D341Med (cell line): Measurements from ENCODE around the gene KAZN.

Experiments
- DNase-seq: peaks from one replicate; pipeline ENCODE4 v3.0.0; 2012; ENCODE audit warnings: low spot score

Gene KAZN

DNA sequence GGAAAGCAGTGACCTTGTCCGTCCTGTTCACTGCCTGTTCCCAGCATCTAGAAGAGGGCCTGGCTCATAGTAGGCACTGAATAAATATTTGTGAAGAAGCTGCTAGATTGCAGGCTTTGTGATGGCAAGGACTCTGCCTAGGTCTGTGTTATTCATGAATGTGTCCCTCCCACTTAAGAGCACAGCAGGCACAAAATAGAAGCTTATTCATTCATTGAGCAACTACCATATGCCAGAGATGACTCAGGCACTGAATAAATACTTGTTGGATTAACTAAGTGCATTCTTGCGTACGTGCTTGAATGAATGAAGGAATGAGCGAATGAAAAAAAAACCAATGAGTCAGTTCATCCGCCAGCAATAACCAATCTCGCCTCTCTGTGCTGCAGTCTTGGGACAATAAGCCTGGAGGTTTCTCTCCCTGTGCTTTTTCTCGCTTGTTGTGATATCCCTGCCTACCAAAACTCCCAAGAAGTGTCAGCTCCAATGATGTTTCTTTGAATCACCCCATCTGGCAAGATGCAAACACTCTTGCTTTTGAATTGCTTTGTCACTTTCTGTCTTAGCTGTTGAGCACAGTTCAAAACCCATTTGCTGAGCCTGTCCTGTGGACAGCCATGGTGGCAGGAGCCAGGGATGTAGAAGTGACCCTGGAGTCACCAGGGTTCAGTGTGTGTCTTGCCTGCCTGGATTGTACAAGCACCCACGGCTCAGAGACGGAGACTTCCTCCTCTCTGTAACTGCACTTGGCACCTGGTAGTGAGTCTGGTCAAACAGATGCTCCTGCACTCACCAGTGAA lies 143.9 kb downstream of the KAZN start:
- DNase-seq = no peak

DNA sequence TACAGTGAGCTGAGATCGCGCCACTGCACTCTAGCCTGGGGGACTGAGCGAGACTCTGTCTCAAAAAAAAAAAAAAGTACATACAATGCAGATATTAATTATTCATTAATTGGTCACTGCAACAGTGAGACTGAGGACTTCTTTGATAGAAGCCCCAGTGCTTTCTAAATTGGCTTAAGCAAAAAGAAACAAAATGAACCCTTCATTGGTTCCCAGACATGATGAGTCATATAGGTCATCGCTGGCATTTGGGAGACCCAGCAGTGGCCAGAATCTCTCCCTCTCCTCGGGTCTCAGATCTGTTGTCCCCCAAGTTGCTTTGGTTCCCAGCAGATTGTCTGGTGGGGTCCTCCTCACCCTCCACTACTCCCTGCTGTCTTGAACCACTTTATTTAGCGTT lies 144.9 kb downstream of the KAZN start:
- DNase-seq = no peak

DNA sequence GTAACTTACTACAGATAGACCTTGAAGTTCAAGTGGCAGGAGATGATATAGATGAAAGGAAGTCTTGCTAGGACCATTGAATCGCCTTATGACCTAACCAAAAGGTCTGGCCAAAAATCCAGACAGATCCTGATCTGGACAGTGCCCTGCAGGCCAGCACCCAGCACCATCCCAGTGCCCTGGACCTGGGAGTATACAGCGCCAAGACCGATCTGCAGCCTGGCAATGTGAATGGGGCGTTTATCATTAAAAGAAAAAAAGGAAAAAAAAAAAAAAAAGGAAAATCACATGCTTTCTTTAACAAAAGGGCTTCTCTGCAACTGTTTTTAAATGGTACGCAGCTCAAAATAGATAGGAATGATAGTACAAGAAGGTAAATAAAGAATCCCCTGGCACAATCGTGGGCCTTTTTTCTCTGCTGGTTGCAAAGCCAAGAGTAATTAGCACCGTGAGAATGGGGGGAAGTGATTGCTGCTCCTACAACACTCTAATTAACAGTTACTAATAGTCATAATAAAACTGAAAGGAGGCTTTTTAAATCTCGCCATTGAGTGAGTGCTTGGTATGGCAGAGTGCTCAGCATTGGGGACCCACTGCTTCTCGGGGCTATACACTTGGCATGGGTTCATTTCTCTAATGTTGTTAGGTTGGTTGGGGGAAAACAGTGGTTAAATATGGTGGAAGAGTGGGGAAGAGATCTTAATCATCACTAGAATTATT lies 146.7 kb downstream of the KAZN start:
- DNase-seq = no peak

DNA sequence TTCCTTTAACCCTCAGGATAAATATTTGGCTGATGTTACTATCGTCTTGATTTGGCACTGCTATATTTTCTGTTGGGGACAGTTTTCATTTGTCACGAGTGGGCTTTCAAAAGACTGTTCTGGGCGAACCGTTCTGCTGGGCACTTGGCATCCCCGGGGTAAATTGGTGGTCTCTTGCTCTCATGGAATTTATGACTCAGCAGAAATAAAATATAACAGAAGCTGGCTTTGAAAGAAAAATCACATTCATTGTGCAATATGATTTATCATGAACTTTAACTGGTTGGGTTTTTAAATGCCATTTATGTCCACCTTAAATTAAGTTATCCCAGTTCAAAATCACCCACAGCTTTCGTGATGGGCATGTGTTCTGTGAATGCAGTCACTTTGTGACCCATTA lies 147.3 kb downstream of the KAZN start:
- DNase-seq = no peak

DNA sequence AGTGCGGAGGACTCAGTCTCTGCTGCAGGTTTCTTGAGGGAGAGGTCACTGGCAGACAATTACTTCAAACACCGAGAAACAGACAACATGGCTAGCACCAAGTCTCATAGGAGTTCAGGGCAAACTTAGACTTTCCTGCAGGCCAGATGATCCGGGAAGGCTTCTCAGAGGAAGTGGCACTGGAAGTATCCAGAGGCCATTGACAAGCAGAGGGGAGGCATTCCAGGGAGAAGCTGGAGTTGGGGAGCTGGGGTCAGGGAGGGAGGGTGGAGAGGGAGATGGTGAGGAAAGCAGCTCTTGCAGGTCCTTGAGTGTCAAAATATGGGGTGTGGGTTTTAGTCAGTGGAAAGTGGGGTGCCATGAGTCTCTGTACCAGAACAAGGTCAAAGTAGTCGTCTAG lies 147.9 kb downstream of the KAZN start:
- no peak for DNase-seq

DNA sequence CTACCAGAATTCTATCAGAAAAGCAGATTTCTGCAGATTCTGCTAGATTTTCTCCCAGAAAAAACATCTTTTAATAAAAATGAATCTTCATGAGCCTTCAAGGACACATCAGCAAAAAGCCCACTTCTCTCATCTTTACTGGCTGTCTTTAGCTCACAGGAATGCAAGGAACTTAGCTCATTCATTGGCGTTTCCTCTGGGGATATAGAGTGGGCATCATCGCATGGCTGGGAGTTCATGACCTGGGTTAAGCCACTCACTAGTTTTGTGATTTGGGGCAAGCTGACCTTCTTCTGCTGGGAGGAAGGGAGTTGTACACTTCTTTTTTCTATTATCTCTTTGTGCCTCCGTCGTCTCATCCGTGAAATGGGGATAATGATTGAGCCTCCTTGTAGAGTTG lies 149.7 kb downstream of the KAZN start:
- DNase-seq = no peak

DNA sequence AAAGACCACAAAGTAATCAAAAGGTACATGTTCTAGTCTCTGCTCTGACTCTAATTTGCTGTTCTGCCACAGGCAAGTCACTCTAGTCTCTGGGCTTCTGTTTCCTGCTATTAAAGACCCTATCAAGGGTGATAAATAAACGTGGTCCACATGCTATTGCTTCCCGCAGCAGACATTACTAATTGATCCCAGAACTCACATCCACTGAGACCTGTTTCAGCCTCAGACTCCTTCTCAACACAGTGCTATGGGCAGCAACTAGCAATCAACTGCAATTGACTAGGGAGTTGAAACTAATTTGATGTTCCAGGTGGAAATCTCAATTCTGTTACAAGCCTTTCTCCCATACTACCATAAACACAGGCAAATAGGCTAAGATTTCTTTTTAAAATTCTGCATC lies 150.5 kb downstream of the KAZN start:
- DNase-seq = no peak

DNA sequence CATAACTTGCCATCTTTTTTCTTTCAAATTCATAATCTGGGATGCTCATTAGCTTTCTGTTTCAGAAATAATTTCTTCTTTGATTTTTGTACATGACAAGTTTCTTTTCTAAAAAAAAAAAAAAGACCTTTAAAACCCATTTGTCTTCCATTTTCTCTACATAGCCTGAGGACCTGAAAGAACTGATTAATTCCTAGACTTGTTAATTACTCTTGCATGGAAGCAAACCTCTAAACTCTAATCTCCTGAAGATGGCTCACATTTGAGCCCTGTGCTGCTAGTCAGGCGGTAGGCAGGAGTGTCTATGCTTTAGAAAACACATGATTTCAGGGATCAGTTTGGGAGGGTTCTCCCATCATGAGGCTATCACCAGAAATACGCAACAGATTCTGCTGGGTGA lies 152.0 kb downstream of the KAZN start:
- no peak for DNase-seq

DNA sequence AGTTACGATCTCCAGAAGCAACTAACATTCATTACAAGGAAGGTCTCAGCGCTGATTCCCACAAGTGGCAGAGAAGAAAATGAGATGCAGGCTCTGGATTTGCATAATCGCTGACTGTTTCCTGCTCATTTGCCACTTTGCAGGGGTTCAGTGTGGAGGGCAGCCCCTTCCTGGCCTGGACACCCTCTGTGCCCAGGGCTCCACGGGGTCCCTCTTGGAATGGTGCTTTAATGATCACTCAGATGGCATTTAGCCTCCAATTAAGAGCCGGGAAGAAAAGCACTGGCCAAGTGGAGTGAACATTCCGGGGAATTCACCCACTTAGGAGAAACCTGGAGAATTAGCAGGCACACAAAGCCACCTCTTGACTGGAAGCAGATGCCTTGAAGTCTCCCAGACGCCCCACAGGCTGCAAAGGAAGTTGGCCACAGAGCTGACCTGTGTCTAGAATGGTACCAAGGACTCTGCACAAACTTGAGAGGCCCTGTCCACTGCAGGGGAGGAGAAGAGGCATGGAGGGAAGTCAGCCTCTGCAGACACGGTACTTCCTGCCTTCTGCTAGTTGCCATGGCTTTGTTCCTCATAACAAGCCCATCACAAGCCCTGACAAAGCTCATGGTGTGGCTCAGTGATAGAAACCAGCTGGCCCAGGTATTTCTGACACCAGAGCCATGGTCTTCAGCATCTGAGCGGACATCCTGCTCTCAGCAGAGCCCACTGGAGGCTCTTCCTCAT lies 157.2 kb downstream of the KAZN start:
- no peak for DNase-seq

DNA sequence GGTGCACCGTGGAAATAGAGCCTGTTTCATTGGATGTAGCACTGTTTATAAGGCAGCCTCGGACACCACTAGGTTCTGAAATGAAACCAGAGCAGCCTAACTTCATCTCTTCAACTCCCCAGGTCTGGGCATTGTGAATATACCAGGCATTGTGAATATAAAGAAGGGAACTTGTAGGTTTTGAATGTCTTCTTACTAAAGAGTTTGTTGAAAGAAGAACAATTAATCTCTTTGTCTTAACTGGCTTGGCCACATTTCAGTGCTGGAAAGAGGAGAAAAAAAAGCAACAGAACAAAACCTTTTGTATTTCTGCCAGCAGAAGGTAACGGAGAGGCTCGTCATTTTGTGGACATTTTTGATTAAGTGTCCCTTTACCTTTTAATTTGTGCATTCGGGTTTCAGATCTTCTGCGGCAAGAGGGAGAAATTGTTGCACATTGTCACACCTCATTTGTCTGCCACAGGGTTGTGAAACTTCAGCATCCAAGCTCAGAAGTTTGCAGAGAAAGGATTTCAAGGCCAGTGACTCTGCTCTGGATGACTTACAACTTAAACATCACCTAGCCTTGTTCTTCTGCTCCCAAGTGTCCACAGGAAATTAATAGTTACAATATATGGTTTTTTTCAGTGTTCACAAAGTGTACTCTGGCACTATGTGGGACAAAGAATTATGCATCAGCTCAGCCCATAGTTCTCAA lies 158.3 kb downstream of the KAZN start:
- no peak for DNase-seq

DNA sequence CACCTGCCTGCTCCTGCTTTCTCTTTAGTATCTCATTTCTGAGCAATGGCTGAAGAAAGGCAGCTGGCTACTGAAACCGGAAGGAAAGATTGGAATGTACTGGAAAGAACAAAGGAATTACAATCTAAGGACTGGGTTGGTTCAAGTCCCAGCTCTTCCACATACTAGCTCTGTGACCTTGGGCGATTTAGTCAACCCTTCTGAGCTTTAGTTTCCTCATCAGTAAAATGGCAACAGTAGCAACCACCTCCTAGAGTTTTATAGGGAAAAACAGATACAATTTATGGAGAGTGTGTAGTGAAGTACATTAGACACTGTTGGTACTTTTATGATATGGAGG lies 158.8 kb downstream of the KAZN start:
- no peak for DNase-seq

DNA sequence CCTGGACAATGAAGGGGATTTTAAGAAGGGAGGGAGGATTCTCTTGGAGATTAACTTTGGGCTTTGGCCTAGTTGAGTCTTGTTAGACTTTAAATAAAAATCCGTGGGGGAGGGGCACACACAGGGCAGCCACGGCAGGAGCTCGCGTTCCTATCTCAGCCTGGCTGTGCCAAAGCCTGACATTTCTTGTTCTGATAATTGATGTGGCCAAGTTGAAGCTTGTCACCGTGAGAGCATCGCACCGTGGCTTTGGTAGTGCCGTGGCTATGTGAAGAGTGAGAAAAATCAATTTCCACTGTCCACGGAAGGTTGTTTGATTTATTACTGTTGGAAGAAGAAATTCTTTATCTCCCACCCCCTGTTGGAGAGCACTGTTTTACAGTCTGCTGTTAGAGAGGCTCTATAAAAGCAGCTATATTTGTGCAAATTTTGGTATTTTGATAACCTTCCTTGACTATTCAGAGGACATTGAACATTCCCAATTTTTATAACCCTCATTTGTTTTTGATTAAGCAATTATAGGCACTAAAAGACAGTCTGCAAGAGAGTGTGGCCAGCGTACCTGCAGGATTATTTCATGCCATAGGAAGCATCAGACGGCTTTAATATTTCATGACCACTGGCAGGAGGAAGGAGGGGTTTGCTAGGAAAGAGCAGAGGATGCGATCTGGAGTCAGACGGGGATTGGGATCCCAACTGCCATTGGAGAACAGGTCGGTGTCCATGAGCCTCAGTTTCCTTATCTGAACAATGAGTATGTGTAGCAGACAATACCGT lies 160.7 kb downstream of the KAZN start:
- no peak for DNase-seq

DNA sequence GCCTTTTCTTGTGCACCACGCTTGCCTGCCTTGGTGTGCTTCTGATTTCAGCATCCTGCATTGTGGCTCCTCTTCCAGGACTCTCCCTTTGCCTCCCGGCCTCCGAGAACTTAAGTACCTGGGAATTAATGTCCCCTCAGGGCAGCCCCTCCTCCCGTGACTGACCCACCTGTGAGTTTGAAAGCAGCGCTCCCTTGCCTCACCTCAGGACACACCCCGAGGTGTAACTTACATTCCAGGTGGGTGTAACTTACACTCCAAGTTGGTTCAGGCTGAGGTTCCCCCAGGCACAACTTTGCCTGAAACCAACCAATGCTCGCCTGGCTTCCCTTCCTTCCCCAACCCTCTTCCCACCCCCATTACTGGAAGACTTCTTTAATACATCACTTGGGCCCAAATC lies 161.4 kb downstream of the KAZN start:
- no peak for DNase-seq

DNA sequence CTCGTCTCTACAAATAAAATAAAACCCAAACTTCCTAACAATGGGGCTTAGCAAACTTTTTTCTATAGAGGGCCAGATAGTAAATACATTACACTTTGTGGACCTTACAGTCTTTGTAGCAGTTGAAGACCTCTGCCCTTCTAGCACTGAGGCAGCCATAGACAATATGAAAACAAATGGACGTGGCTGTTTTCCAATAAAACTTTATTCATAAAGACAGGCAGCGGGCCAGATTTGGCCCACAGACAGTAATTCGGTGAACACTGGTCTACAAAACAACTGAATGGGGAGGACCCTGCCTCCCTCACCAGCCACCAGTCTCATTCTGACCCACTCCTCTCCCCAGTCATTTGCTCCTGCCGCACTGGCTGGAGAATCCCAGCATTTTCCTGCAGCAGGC lies 162.3 kb downstream of the KAZN start:
- DNase-seq = no peak

DNA sequence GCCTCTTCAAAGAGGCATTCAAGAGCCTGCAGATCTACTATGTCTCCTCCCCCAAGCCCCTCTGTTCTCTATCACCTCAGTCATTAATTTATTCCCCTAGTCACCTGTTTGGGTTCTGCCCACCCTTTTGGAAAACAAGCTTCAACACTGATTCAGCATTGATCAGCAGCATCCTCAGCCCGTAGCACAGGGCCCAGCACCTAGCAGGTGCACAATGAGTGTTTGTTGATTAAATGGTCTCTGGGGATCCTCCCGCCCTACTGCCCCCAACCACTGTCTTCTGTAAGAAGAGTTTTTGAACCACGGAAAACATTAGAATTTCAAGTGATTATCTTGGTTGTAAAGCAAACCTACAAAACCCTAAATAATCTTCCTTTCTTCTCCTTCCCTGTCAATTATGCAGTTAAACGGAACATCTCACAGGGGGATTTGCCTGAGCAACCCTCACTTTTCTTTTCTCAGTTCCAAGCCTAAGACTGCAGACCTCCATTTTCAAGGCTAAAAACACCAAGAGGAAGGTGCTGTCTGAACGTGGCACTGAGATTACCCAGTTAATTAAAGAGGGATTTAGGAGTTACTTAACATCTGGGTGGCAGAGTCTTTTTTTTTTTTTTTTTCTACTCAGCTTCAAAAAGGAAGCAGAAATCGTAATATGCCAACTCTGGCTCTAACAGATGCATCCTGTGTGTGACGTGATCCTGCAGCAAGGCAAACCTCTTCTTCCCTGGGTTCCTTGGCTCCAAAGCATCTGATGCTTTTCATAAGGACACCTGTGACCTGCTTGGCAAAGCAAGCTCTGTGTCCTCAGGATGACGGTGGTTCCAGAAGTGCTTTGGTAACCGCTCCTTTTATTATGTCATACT lies 163.0 kb downstream of the KAZN start:
- no peak for DNase-seq

DNA sequence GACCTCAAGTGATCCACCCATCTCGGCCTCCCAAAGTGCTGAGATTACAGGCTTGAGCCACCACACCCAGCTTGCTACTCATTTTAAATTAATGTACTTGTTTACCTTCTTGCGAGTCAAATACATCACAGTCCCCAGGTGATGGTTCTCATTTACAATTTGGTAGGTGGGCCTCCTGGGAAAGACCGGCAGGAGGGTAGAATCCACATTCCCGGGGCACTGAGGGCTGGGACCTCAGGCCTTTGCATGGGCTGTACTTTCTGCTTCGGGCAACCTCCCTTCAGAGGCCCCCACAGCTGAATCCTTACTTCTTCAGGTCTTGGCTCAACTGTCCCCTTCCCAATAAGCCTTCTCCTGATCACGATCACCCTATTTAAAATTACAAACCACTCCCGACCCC lies 165.5 kb downstream of the KAZN start:
- no peak for DNase-seq

DNA sequence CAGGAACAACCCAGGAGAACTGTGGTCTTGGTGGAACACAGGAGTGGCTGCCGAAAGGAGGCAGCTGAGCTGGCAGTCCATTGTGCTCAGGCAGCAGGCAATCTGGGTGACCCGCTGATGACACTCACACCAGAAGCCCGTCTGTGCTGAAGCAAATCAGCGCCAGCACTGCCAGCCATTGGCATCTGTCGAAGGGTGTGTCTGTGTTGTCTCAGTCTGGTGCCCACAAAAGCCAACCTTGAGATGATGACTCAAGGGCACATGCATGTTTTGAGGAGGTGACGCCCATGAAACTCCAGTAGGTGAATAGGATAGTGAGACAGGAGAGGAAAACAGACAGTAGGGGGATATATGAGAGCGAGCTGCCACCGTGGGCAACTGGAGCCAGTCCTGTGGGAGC lies 167.3 kb downstream of the KAZN start:
- DNase-seq = no peak

DNA sequence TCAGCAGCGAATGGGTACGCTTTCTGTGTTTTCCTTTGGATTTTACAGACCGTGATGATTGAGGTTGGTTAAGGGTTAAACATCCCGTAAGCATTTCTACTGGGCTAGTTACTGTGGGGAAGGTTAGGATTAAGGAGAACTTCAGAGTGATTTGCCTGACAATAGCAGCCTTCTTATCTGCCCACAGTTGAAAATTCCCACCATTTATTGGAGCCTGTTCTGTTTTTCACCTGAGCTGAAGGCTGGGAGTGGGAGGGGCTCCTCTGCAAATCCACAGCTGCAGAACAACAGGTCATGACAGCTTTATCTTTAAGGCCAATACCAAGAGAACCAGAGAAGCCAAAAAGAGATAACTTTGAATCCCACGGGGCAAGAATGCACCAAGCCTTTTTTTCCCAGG lies 168.6 kb downstream of the KAZN start:
- no peak for DNase-seq

DNA sequence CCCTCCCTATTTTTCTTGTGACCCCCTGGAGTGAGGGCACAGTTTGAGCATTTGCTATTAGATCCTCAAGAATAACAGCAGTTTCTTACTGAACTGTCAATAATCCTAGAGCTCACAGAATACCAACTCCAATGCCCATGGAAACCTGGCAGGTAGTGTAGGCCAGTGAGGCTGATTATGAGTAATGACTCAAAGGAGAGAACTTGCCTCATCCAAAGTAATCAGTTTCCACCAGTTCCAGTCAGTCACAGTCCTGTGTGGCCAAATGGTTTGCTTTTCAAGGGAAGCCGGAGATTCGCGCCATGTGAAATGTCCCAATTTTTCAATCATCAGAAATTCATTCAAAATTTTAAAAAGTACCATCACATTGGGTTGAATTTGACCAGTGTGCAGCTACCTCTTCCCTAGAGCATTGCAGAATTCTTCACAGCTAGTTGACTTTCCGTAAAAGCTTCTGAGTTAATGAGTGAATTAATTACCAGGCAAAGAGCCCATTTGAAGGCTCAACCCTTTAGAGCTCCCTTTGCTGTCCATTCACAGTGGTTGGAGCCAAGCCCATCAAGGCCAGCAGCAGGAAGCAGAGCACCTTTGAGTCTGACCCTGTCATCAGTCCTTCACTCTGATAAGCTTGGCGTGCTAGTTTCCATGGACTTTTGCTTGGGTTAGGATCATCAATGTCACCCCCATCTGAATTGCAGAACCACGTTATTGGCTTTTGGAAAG lies 170.3 kb downstream of the KAZN start:
- no peak for DNase-seq
